CD4-positive, CD25-positive, alpha-beta regulatory T cell (primary cell): ENCODE measurements around the gene RNF220. TPM values are rescaled to one million over a fixed set of nuclear protein-coding genes. Genes with fewer than 3 reads are reported as not detected.

ENCODE experiments used
- polyA plus RNA-seq, 4 donors: library from polyadenylated mRNA; unstranded; fragments of 300-500 nt; fragmentation: Illumina TruSeq; gene quantifications; one replicate each; pipeline ENCODE4 v1.2.3, GENCODE V29; 2021
- total RNA-seq: library from RNA; stranded (reverse); gene quantifications from one replicate; pipeline ENCODE4 v1.2.3, GENCODE V29; 2022

RNF220 gene
- total and polyA plus RNA-seq, 5 donors from 2014 or later: 73.2 to 94.8 (median 83.1) TPM

Other genes with a start within 250 kb of the RNF220 start
- 54.9 TPM for gene DMAP1, start 191.8 kb upstream of the RNF220 start, total RNA-seq
- 10 to 100 TPM; 33.5 to 39.9 (median 38.4) TPM for gene DMAP1, start 191.8 kb upstream of the RNF220 start, polyA plus RNA-seq
- gene ERI3, start 50.0 kb upstream of the RNF220 start, total RNA-seq: 27.6 TPM
- gene ERI3, start 50.0 kb upstream of the RNF220 start, polyA plus RNA-seq: 10 to 100 TPM; 31.1 to 39.8 (median 34.8) TPM